Measurements from ENCODE around the gene CLSTN2. TPM values are rescaled to one million over a fixed set of nuclear protein-coding genes. Genes with fewer than 3 reads are reported as not detected.

Gene CLSTN2
- total RNA-seq, 1 experiment from 2014 or later, result 0.68 TPM

DNA sequence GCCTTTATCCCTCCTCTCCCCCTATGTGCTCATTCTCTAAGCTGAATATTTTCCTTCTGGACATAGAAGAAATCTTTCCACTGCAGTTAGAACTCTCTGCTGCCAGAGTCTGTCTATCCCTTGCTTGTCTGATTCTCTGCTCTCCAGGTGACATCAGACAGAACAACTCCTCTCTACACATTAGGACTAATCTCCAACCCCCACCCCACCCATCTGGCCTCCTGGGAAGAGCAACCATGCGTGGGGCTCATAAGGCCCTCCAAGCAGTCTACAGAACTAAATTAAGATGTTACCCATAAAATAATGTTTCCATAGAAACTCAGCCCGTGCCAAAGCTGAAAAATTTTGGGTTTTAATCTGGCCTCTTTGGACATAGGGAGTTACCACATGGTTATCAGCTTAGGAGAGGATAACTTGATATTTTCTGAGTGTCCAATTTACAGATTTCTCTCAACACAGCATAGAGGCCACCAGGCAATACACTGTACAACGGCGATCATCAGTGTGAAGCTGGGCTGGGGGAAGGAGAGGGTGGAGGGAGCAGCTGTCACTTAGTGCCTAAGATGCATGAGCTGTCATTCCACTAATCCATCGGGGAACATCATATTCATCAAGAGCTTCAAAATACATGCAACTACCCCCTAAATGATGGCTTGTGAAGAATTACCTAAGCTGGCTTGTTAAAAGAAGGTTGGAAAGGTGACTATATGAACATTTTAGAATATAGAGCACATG lies 199.4 kb downstream of the CLSTN2 start:
- WGBS (ENCODE audit: extremely low coverage, insufficient read length, low lambda C conversion rate), result no CpG with 5 or more reads among the region's 5 CpGs
- Histone ChIP-seq H3T11ph (ENCODE audit: low read length) (no peak overlapping the region), H3K9ac (ENCODE audit: extremely low read depth, insufficient read length, low read length) (no peak overlapping the region), H3K23me2 (ENCODE audit: insufficient read length, low read depth, low read length, poor library complexity, severe bottlenecking) (no peaks in the 10 kb centered on the region), H3K9me3 (ENCODE audit: control insufficient read depth, low read depth, low read length) (no peaks in the 10 kb centered on the region), H4K8ac (replicated peaks; ENCODE audit: insufficient read length, low read depth, low read length) (no peak overlapping the region), H2AK5ac (ENCODE audit: insufficient read length, low read length) (no peak overlapping the region), H3K27me3 (ENCODE audit: insufficient read depth, low read length) (no peaks in the 10 kb centered on the region), H3K4me2 (ENCODE audit: insufficient read depth, insufficient read length, low read length) (no peak overlapping the region), H2BK12ac (ENCODE audit: insufficient read length, low read depth, low read length) (no peak overlapping the region), H3K79me2 (ENCODE audit: insufficient read depth, low read length) (no peaks in the 10 kb centered on the region), H3K56ac (ENCODE audit: insufficient read length, low read depth, low read length) (no peak overlapping the region), H3K79me1 (ENCODE audit: insufficient read depth, low read depth, low read length, poor library complexity, severe bottlenecking) (no peaks in the 10 kb centered on the region), H4K91ac (ENCODE audit: insufficient read length, low read depth, low read length) (no peak overlapping the region), H3K4me1 (ENCODE audit: insufficient read depth, low read length) (no peaks in the 10 kb centered on the region), H4K5ac (ENCODE audit: insufficient read length, low read depth, low read length) (no peak overlapping the region), H4K20me1 (ENCODE audit: control insufficient read depth, insufficient read depth, insufficient read length) (no peaks in the 10 kb centered on the region), H3K18ac (ENCODE audit: insufficient read length, low read depth, low read length) (no peak overlapping the region), H3K27ac (ENCODE audit: insufficient read length, low read depth, low read length) (no peak overlapping the region), H2BK5ac (ENCODE audit: insufficient read length, low read length) (no peak overlapping the region), H2AFZ (ENCODE audit: low read length) (no peak overlapping the region), H2BK15ac (ENCODE audit: low read depth, low read length) (no peak overlapping the region), H2BK20ac (ENCODE audit: low read depth, low read length, poor library complexity, severe bottlenecking) (no peak overlapping the region), H3K4ac (ENCODE audit: low read depth, low read length) (no peak overlapping the region), H3K14ac (ENCODE audit: insufficient read depth, low read length) (no peak overlapping the region), H3K23ac (ENCODE audit: insufficient read length, low read depth, low read length) (no peak overlapping the region), H2BK120ac (ENCODE audit: low read depth, low read length, poor library complexity, severe bottlenecking) (no peak overlapping the region)
- Mint-ChIP-seq H3K27me3 (ENCODE audit: low read depth) (peaks cover 5% of the 10 kb centered on the region; the same call in 1 of the 2 replicates), H3K27ac (peak overlapping the region in 1 of 3 experiments; percentile 31; a peak in 2 of 7 replicates), H3K4me3 (no peak overlapping the region), H3K9me3 (peaks cover 0 to 2% of the 10 kb centered on the region in 2 experiments; a peak in 1 of 5 replicates), H3K4me1 (peaks cover 21 to 32% of the 10 kb centered on the region in 2 experiments), H3K36me3 (ENCODE audit: insufficient read depth in 1 of 3, low read depth in 3 of 3) (no peaks in the 10 kb centered on the region)
- TF ChIP-seq, protein P1, sequence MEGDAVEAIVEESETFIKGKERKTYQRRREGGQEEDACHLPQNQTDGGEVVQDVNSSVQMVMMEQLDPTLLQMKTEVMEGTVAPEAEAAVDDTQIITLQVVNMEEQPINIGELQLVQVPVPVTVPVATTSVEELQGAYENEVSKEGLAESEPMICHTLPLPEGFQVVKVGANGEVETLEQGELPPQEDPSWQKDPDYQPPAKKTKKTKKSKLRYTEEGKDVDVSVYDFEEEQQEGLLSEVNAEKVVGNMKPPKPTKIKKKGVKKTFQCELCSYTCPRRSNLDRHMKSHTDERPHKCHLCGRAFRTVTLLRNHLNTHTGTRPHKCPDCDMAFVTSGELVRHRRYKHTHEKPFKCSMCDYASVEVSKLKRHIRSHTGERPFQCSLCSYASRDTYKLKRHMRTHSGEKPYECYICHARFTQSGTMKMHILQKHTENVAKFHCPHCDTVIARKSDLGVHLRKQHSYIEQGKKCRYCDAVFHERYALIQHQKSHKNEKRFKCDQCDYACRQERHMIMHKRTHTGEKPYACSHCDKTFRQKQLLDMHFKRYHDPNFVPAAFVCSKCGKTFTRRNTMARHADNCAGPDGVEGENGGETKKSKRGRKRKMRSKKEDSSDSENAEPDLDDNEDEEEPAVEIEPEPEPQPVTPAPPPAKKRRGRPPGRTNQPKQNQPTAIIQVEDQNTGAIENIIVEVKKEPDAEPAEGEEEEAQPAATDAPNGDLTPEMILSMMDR (conservative IDR thresholded peaks at IDR 0.05), result no peak
- DNase-seq, result no peak

Data from H9 (cell line).